GM19351 (cell line): ENCODE data around the gene STAP2.
"Not testable (repeated sequence)": the region's sequence is repeated elsewhere in the genome, so short reads cannot be mapped to it uniquely, and the experiment has no call there.

ENCODE experiments used
- ATAC-seq: cut with Tn5 transposase; IDR thresholded peaks from one replicate; pipeline ENCODE4 v1.9.1; 2021; ENCODE audit warnings: mild to moderate bottlenecking, moderate library complexity; ENCODE audit not compliant: unreplicated experiment

STAP2 gene

GRCh38 chr19:4328991-4329681, 9.5 kb downstream of the STAP2 start:
- not testable (repeated sequence) for ATAC-seq

DNA sequence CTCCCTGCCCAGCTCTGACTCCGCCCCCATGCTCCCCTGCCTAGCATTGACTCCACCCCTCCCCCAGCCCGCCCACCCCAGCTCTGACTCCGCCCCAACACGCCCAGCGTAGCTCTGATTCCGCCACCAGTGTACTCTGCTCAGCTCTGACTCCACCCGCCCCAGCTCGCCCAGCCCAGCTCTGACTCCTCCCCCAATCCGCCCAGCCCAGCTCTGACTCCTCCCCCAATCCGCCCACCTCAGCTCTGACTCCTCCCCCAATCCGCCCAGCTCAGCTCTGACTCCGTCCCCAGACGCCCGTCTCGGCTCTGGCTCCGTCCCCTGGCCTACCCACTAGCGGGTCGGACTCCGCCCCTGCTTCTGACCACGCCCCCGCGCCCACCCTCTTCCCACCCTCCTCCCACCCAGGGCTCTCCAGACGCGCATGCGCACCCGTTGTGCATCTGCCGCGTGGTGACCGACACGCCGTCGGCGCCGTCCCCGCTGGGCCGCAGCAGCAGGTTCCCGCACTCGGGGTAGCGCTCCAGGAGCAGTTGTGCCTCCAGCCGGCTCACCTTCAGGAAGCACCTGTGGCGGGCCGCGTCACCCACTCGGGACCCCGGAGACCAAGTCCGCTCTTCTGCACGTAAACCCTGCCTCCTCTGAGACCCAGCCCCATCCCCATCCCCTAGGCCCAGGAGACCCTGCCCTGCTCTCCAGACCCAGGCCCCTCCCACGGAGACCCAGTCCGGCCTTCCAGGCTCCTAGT, 10.2 kb downstream of the STAP2 start:
- peak; percentile 81 for ATAC-seq

DNA sequence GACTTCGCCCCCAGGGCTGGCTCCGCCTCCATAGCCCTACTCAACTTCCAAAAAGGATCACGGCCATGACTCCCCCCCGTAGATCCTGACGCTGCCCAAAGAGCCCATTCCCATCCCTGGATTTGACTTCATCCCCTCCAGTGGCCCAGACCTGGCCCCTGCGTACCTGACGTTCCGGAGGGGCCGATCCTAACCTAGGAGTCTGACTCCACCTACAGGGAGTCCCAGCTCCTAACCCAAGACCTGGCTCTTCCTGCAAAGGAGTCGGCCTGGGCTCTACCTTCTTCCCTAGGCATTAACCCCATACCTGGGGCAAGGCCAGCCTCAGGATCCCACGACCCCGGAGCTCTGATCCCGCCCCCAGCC, 10.8 kb downstream of the STAP2 start:
- no peak for ATAC-seq

- no peak for ATAC-seq
Measured at GRCh38 chr19:4327252-4327876, 11.3 kb downstream of the STAP2 start.

- no peak for ATAC-seq
Measured at GRCh38 chr19:4326837-4327251, 11.8 kb downstream of the STAP2 start.

DNA sequence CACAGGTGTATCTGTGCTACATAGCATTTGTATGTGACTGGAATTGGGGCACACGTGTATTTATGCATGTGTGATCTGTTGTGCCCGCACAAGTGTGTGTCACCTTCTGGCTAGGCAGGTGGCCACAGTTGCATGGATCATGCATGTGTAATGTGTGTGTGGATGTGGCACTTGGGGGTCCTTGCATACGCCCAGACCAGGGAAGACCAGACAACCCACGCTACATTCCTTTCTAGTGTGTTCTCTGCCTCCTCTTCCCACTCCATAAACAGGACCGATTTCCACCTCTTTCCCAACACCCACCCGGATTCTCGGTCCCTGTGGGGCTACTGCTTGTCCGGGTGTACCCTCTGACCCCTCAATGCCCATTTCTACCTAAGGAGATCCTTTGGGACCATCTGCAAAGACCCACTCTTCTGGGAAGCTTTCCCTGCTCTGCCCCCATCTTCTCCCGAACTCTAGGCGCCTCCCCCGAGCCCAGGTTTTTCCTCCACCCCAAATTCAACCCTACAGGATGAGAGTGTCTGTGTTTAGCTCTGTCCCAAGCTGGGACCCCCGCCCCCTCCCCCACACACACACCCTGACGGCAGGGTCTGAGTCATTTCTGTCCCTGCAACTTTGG, 12.3 kb downstream of the STAP2 start:
- ATAC-seq = no peak

GRCh38 chr19:4324228-4324627, 14.4 kb downstream of the STAP2 start:
- no peak for ATAC-seq

GRCh38 chr19:4323692-4324091, 14.9 kb downstream of the STAP2 start:
- no peak for ATAC-seq

- ATAC-seq = no peak
Measured at GRCh38 chr19:4322942-4323665, 15.5 kb downstream of the STAP2 start.

DNA sequence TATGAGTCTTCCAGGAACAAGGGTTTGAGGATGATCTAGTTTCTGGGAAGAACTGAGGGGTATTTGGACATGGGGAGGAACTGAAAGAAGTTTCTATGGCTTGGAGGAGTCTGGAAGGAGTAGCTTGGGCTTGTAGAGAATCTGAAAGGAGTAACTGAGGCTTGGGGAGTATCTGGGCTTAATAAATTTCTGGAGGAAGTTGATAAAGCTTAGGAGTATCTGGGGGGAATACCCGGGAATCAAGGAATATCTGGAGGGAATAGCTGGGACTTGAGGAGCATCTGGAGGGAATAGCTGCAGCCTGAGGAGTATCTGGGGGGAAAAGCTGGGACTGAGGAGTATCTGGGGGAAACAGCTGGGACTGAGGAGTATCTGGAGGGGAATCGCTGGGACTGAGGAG, 18.2 kb downstream of the STAP2 start:
- no peak for ATAC-seq

DNA sequence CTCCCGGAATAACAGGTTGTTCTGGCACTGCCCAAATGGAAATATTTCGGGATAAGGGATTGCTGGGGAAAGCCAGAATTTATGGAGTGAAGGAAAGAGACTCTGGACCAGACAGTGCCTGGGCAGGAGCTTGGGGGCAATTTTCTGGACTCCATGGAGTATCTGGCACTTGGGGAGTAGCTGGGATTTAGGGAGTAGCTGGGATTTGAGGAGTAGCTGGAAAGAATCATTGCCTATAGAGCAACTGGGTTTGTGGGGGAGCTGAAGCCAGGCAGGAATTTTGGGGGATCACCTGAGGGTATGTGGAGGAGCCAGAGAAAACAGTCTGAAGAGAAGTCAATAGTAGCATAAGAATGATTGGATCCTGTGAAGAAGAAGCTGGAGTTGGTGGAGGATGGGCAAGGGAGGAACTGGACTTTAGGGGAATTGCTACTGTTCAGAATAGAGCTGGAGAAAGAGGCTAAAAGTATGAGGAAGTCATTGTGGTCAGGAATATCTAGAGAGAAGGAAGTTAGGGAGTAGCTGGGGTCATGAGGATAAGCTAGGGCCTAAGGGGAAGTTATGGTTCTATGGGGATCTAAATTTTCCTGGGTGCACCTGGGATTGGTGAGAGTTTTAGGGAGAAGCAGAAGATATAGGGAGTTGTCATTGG, 19.4 kb downstream of the STAP2 start:
- ATAC-seq = no peak

DNA sequence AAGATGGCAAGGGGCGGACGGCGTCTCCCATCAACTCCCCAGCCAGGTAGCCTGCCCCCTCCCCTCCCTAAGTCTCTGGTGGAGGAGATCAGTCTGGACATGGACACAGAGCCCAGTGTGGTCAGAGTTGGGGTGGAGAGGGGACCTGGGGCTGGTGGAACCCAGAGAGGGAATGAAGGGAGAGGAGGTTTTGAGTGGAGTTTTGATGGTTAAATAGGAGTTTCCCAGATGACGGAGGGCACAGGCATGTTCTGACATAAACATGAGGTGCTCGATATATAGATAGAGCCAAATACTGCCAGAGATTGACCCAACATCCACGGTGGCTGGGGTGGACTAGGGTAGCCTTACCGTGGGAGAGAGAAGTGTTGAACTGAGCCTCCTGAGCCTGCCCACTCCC, 20.2 kb downstream of the STAP2 start:
- no peak for ATAC-seq

DNA sequence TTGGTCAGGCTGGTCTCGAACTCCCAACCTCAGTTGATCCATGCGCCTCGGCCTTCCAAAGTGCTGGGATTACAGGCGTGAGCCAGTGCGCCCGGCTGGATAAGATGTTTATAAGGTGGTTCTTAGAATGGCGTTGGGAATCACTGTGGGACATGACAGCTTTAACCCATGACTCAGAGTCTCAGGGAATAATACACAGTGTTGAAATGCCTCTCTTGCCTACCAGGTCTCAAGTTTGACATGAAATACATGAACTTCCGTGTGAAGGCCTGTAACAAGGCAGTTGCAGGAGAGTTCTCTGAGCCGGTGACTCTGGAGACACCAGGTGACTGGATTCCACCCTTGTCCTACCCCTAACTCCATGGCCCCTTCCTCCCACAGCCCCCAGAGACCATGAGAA, 21.7 kb downstream of the STAP2 start:
- no peak for ATAC-seq

- no peak for ATAC-seq
Measured at GRCh38 chr19:4313847-4314490, 24.7 kb downstream of the STAP2 start.

- ATAC-seq = no peak
Measured at GRCh38 chr19:4310247-4311121, 28.1 kb downstream of the STAP2 start.

GRCh38 chr19:4305659-4306058, 33.0 kb downstream of the STAP2 start:
- no peak for ATAC-seq

- no peak for ATAC-seq
Measured at GRCh38 chr19:4305257-4305612, 33.4 kb downstream of the STAP2 start.

DNA sequence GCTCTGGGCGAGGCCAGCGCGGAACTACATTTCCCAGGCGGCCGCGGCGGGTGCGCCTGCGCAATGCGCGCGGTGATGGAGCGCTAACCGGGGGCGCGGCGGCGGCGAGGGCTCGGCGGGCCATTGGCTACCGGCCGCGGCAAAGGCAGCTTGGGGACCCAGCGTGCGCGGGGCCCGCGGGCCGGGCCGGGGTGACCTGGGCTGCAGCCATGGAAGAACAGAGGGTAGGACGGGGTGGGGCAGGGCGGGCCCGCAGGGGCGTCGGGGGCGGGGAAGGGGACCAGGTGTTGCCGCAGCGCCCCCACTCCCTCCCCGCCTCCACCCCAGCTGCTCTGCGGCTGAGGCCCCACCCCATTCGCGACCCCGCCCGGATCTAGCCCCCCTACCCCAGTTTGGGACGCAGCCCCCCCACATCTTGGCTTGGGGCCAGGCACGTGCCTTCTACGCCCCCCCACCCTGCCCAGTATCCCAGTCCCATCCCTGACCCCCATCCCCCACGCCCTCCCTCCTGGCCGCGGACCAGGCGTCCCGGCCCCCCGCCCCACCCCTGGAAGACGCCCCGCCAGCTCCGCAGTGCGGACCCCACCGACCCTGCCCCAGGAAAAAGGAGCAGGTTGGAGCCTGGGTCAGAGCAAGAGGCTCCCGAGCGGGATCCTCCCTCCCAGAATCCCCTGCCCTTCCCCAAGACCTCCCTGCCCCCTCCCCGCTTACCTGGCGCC, 33.9 kb downstream of the STAP2 start, which contains the start of gene FSD1:
Gene FSD1 (plus strand): TSS at position 61 of the 719 bp plus-strand sequence. CDS start 149 bp downstream, at position 210.
- no peak for ATAC-seq
